ENCODE measurements around the gene MYCN.

MYCN gene

GRCh38 chr2:15976354-15976753, 36.0 kb downstream of the MYCN start:
- DNase-seq (ENCODE audit: low spot score) = no peak

DNA sequence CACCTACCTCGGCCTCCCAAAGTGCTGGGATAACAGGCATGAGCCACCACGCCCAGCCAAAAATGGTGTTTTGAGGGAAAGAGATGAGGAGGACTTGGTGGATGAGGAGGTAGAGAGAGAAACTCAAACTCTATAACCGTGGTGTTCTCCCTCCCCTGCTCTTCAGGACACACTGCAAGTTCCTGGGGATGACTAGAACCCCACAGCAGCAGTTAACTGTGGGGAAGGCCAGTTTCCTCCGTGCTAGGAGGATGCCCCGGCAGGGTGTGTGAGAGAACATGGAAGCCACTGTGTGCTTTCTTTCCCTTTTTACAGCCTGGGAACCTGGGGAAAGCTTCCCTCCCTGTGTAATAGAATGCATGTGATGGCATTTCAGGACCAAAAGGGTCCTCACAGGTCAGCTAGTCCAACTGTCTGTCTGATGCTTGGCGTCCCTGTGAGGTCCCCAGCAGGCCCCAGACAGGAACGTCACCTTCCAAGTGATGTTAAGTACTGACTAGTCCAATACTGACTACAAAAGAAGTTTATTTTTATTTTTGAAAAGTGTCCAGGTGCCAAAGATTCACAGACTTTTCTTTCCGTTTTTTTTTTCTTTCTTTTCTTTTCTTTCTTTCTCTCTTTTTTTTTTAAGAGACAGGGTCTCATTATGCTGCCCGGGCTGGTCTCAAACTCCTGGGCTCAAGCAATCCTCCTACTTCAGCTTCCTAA, 38.9 kb downstream of the MYCN start:
- no peak for DNase-seq (ENCODE audit: low spot score)

DNA sequence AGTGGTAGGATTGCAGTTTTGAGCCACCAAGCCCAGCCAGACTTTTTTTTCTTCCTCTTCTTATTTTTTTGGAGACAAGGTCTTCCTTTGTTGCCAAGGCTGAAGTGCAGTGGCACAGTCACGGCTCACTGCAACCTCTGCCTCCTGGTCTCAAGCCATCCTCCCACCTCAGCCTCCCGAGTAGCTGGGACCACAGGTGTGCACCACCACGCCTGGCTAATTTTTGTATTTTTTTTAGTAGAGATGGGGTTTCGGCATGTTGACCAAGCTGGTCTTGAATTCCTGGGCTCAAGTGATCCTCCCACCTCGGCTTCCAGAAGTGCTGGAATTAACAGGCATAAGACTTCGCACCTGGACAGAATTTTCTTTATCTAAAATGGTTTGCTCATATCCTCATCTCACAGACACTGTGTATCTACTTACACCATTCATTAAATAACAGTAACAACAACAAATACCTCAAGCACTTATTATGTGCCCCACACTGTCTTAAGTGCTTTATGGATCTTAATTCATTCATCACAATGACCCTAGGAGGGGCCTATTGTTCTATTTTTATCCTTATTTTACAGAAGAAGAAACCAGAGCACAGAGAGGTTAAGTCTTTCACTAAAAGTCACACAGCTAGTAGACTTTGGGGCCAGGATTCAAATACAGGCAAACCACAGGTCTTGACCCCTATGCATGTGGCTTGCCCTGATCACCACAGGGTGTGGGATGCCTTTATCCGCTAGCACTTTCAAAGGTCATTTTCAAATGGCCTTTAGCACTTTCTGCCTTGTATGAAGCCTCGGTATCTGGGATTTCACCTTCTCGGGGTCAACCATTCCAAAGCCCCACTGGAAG, 39.6 kb downstream of the MYCN start:
- no peak for DNase-seq (ENCODE audit: low spot score)

DNA sequence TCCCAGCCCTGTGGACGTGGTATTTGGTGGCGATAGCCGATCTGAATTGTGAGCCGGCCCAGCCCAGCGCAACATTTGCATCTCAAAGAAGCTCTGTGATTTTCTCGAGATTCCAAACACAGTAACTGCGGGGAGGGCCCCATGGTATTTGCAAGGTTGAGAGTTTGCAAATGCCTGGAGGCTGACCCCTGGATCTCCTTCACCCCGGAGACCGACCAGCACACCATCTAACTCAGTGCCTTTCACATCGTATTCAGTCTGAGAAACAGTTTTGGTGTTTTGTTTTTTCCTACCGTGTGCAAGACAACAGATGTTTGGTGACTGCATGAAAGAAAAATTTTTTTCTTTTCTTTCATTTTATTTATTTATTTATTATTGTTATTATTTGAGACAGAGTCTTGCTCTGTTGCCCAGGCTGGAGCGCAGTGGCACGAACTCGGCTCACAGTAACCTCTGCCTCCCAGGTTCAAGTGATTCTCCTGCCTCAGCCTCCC, 40.3 kb downstream of the MYCN start:
- no peak for DNase-seq (ENCODE audit: low spot score)

GRCh38 chr2:15981646-15982045, 41.3 kb downstream of the MYCN start:
- DNase-seq (ENCODE audit: low spot score) = no peak

DNA sequence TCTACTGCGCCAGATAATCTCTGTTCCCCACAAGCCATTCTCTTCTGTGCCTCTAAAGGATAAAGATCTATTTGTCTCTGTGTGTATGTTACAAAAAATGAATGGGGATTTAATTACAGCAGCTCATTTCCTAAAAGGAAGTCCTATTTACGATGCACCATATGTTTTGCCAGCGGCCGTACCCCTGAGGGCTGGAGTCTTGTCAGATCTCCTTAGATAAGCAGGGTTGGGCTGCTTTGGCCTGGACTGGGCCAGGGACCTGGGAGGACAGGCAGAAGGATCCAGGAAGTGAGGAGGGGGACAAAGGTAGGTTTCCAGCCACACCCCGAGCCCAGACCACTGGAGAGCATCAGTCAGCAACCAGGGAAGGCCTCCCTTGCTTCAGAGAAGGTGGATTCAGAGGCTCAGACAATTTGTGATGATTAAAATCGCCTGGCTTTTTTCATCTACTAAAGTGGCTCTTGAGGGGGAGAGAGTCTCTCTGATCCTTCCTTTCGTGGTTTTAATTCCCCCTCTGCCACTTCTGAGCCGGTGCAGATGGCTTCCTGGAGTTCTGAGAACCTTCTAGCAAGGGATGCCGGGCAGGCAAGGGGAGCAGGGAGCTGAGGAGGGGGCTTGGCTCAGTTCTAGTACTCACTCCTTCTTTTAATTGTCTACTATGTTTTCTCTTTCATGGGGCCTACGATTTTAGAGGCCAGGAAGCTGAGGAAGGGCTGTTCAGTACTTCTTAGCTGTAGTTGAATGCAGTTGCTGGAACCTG, 42.1 kb downstream of the MYCN start:
- DNase-seq (ENCODE audit: low spot score) = no peak

GRCh38 chr2:15983496-15983895, 43.1 kb downstream of the MYCN start:
- DNase-seq (ENCODE audit: low spot score) = no peak

DNA sequence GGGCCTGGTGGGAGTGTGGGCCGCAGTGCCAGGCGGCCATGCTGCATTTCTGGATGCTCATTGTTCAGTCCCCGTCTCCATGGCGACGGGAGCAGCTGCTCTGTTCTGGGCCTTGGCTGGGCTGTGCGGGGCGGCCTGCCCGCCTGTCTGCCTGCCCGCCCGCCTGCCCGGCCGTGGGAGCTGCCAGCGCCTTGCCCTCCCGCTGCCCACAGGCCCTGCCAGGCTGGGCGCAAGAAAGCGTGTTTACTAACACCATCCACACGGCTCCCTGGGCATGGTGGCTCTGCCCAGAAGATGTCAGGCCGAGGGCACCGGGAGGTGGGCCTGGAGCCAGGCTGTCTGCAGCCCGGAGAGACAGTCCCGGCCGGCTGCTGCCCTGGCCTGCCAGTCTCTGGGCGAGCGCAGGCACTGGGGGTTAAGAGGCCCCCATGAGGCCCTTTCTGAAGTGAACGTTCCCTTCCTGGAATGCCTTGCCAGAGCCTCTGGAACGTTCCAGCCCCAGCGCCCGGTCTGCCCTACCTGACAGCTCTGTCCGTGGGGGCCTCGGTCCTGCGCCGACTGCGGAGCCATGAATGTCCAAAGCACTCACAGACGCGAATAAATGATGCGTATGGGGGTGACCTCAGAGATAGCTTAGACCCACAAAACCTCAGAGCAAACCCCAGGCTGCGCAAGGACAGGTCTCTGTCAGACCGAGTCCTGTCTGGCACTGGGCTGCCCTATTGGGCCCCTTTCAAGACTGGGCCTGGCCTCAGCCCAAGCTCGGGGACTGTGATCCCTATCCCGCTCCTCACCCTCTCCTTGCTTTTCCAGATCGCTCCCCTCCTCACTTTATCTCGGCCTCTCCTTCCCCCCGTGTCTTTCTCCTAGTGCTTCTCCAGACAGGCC, 44.3 kb downstream of the MYCN start:
- no peak for DNase-seq (ENCODE audit: low spot score)

- no peak for DNase-seq (ENCODE audit: low spot score)
Observed at GRCh38 chr2:15985531-15985930, 45.2 kb downstream of the MYCN start.

- no peak for DNase-seq (ENCODE audit: low spot score)
Observed at GRCh38 chr2:15986068-15986560, 45.8 kb downstream of the MYCN start.

GRCh38 chr2:15986644-15987043, 46.3 kb downstream of the MYCN start:
- DNase-seq (ENCODE audit: low spot score) = no peak

GRCh38 chr2:15988733-15989132, 48.4 kb downstream of the MYCN start:
- DNase-seq (ENCODE audit: low spot score) = no peak

DNA sequence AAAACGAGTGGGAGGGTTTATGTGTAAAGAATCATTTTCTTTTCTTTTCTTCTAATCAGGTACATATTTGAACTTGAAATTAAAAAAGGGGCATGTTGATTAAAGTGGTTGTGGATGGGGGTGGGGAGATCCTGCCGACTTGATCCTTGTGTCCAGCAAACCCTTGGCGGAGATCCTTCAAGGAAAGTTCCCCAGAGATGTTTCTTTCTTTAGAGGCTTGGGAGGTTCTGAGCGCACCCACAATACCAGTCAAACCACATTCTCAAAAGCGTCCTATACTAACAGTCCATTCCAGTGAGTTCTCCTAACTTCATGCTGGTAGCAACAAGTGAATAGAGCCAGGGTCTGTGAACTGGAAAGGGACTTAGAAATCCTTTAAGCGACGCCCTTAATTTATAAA, 49.2 kb downstream of the MYCN start:
- no peak for DNase-seq (ENCODE audit: low spot score)

GRCh38 chr2:15990151-15991101, 50.1 kb downstream of the MYCN start:
- no peak for DNase-seq (ENCODE audit: low spot score)

- DNase-seq (ENCODE audit: low spot score) = no peak
Observed at GRCh38 chr2:15991231-15991630, 50.9 kb downstream of the MYCN start.

DNA sequence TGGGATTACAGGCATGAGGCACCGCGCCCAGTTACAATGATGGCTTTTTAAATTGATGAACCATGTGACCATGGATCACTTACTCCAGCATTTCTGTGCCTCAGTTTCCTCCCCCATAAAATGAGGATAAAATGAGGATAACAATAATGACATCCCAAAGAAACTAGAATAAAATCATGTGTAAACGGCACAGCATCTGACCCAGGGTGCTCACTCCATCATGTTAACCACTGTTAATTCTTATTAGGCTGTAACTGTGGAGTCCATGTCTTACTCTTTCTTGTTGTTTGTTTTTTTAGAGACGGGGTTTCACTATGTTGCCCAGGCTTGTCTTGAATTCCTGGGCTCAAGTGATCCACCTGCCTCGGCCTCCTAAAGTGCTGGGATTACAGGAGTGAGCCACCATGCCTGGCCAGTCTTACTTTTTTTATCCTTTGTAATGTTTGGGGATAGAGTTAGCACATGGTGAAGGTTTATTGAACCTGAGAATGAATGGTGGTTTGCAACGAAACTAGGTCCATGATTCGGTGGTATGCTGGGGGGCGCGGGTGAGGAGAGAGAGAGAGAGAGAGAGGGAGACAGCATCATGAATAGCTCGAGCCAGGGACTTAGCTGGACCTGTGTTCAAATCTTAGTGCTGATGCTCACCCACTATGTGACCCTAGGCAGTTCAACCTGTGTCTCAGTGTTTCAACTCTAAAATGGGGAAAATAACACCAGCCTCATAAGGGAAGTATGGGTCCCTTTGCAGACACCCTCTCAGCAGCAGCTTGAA, 52.3 kb downstream of the MYCN start:
- DNase-seq (ENCODE audit: low spot score) = no peak

GRCh38 chr2:15993232-15993610, 52.9 kb downstream of the MYCN start:
- no peak for DNase-seq (ENCODE audit: low spot score)

DNA sequence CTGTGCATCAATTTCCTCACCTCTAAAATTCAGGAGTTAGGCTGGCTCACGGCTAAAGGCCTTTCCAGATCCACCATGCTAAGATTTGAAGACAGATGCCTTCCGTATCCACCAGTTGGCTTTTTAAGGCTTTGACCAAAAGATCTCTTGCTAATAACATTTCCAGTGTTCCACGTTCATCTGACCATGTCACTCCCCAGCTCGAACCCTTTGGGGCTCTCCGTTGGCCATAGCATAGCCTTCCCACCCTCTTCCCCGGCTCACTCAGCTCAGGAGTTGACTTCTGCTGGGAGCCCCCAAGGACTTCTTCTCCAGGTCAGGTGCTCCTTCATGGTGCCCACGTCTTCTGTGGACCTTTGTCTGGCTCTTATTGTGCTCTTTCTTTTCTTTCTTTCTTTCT, 53.3 kb downstream of the MYCN start:
- DNase-seq (ENCODE audit: low spot score) = no peak

- DNase-seq (ENCODE audit: low spot score) = no peak
Observed at GRCh38 chr2:15995603-15996002, 55.3 kb downstream of the MYCN start.
